HG03558 (cell line): ENCODE measurements around the gene ADCK1.
"Not testable (repeated sequence)": the region's sequence is repeated elsewhere in the genome, so short reads cannot be mapped to it uniquely, and the experiment has no call there.

ENCODE experiments used
- ATAC-seq: cut with Tn5 transposase; IDR thresholded peaks from one replicate; pipeline ENCODE4 v1.9.1; 2021; ENCODE audit warnings: moderate number of reproducible peaks; ENCODE audit not compliant: unreplicated experiment; ENCODE audit errors: extremely low read depth

Gene ADCK1

GRCh38 chr14:77862154-77862786 lies 62.4 kb downstream of the ADCK1 start:
- no peak for ATAC-seq

- ATAC-seq, result no peak
These were observed 64.2 kb downstream of the ADCK1 start for GRCh38 chr14:77864085-77864484.

GRCh38 chr14:77864580-77864979 lies 64.7 kb downstream of the ADCK1 start:
- no peak for ATAC-seq

- ATAC-seq, result no peak
These were observed 65.5 kb downstream of the ADCK1 start for GRCh38 chr14:77865455-77865854.

GRCh38 chr14:77866932-77867331 lies 67.0 kb downstream of the ADCK1 start:
- no peak for ATAC-seq

GRCh38 chr14:77867476-77867875 lies 67.6 kb downstream of the ADCK1 start:
- ATAC-seq, result no peak

- no peak for ATAC-seq
These were observed 68.8 kb downstream of the ADCK1 start for GRCh38 chr14:77868552-77869285.

- ATAC-seq, result no peak
These were observed 69.4 kb downstream of the ADCK1 start for GRCh38 chr14:77869340-77869739.

- no peak for ATAC-seq
These were observed 70.7 kb downstream of the ADCK1 start for GRCh38 chr14:77870646-77871045.

- no peak for ATAC-seq
These were observed 72.2 kb downstream of the ADCK1 start for GRCh38 chr14:77872152-77872551.

GRCh38 chr14:77872983-77873382 lies 73.1 kb downstream of the ADCK1 start:
- no peak for ATAC-seq

GRCh38 chr14:77878783-77879182 lies 78.9 kb downstream of the ADCK1 start:
- ATAC-seq, result no peak

GRCh38 chr14:77880056-77880455 lies 80.1 kb downstream of the ADCK1 start:
- ATAC-seq, result no peak

- ATAC-seq, result no peak
These were observed 82.2 kb downstream of the ADCK1 start for GRCh38 chr14:77882098-77882497.

GRCh38 chr14:77882636-77883035 lies 82.7 kb downstream of the ADCK1 start:
- no peak for ATAC-seq

GRCh38 chr14:77883131-77883846 lies 83.4 kb downstream of the ADCK1 start:
- ATAC-seq, result no peak

GRCh38 chr14:77883847-77884238 lies 83.9 kb downstream of the ADCK1 start:
- ATAC-seq, result no peak

- no peak for ATAC-seq
These were observed 85.5 kb downstream of the ADCK1 start for GRCh38 chr14:77885367-77885766.

- no peak for ATAC-seq
These were observed 86.1 kb downstream of the ADCK1 start for GRCh38 chr14:77886010-77886409.

- ATAC-seq, result not testable (repeated sequence)
These were observed 89.0 kb downstream of the ADCK1 start for GRCh38 chr14:77888903-77889302.

GRCh38 chr14:77889971-77890442 lies 90.1 kb downstream of the ADCK1 start:
- ATAC-seq, result no peak
